Panc1 (cell line): ENCODE measurements around the gene DUSP11.

Experiments
- CTCF ChIP-seq: fragments of 450-650 bp; IDR thresholded peaks from 2 replicates; pipeline ENCODE4 v1.5.1; 2017; ENCODE audit warnings: mild to moderate bottlenecking
- POLR2AphosphoS5 ChIP-seq: IDR thresholded peaks from 2 replicates; pipeline ENCODE4 v1.6.1; 2012; ENCODE audit warnings: mild to moderate bottlenecking, low read depth, low read length, moderate library complexity
- REST ChIP-seq, 2 experiments: IDR thresholded peaks; 2 replicates each; pipeline ENCODE4 v1.6.1; 2011 to 2012; ENCODE audit warnings: low read depth in 2 of 2, control low read depth in 1 of 2, low read length in 1 of 2, mild to moderate bottlenecking in 1 of 2, moderate library complexity in 1 of 2; ENCODE audit not compliant: insufficient read depth in 1 of 2
- SIN3A ChIP-seq: IDR thresholded peaks from 2 replicates; pipeline ENCODE4 v1.6.1; 2012; ENCODE audit warnings: low read depth, mild to moderate bottlenecking, low read length, moderate library complexity, borderline replicate concordance; ENCODE audit not compliant: insufficient read depth
- TCF7L2 ChIP-seq: IDR thresholded peaks from 2 replicates; pipeline ENCODE4 v1.6.1; 2011; ENCODE audit warnings: mild to moderate bottlenecking, low read depth, low read length, inconsistent platforms

- TF ChIP-seq CTCF (no peak), POLR2AphosphoS5 (no peak), TCF7L2 (no peak), REST (IDR thresholded peaks at IDR 0.05; ENCODE audit: insufficient read depth in 1 of 2, low read depth in 2 of 2, low read length in 1 of 2) (no peak), SIN3A (no peak)
These were observed 51.2 kb downstream of the DUSP11 start for GRCh38 chr2:73728711-73729110.
